ENCODE data around the gene EFNB2.

- TF ChIP-seq CTCF (IDR thresholded peaks at IDR 0.05) = no peak
- no peak for TF ChIP-seq POLR2A (IDR thresholded peaks at IDR 0.05)
- TF ChIP-seq POLR2AphosphoS5 (IDR thresholded peaks at IDR 0.05) = no peak
Measured at GRCh38 chr13:106487129-106487528, 48.3 kb downstream of the EFNB2 start.
